ENCODE results near the gene FZD2. TPM values are rescaled to one million over a fixed set of nuclear protein-coding genes. Genes with fewer than 3 reads are reported as not detected.
"Not testable (repeated sequence)": the region's sequence is repeated elsewhere in the genome, so short reads cannot be mapped to it uniquely, and the experiment has no call there.

Gene FZD2
- 0.19 TPM for polyA plus RNA-seq (2012; ENCODE audit: missing spikeins)

- FAIRE-seq (peak; percentile 94), DNase-seq (ENCODE audit: insufficient read length) (peak; percentile 77)
- TF ChIP-seq POLR2A (IDR thresholded peaks at IDR 0.05; ENCODE audit: low read depth, low read length), result no peak
- no peak for TF ChIP-seq TAF1 (IDR thresholded peaks at IDR 0.05; ENCODE audit: borderline replicate concordance, low read depth, low read length)
- no peak for TF ChIP-seq POLR2AphosphoS5 (IDR thresholded peaks at IDR 0.05; ENCODE audit: low read depth, low read length)
Measured at GRCh38 chr17:44556832-44557606, at the start of gene FZD2. FZD2 (plus strand) TSS chr17:44557484; CDS start chr17:44557689, 205 bp downstream.

- not testable (repeated sequence) for FAIRE-seq; DNase-seq (ENCODE audit: insufficient read length)
Measured at GRCh38 chr17:44511241-44512134, 45.8 kb upstream of the FZD2 start.

- DNase-seq (ENCODE audit: insufficient read length) (no peak), FAIRE-seq (no peak)
- TF ChIP-seq POLR2AphosphoS5 (IDR thresholded peaks at IDR 0.05; ENCODE audit: low read depth, low read length), result no peak
- no peak for TF ChIP-seq TAF1 (IDR thresholded peaks at IDR 0.05; ENCODE audit: borderline replicate concordance, low read depth, low read length)
- TF ChIP-seq POLR2A (IDR thresholded peaks at IDR 0.05; ENCODE audit: low read depth, low read length), result no peak
Measured at GRCh38 chr17:44518032-44518431, 39.3 kb upstream of the FZD2 start.

GRCh38 chr17:44522883-44523671, 34.2 kb upstream of the FZD2 start:
- no peak for TF ChIP-seq POLR2A (IDR thresholded peaks at IDR 0.05; ENCODE audit: low read depth, low read length)
- no peak for TF ChIP-seq TAF1 (IDR thresholded peaks at IDR 0.05; ENCODE audit: borderline replicate concordance, low read depth, low read length)
- TF ChIP-seq POLR2AphosphoS5 (IDR thresholded peaks at IDR 0.05; ENCODE audit: low read depth, low read length), result no peak
- DNase-seq (ENCODE audit: insufficient read length) (peak; percentile 63), FAIRE-seq (peak; percentile 68)

DNA sequence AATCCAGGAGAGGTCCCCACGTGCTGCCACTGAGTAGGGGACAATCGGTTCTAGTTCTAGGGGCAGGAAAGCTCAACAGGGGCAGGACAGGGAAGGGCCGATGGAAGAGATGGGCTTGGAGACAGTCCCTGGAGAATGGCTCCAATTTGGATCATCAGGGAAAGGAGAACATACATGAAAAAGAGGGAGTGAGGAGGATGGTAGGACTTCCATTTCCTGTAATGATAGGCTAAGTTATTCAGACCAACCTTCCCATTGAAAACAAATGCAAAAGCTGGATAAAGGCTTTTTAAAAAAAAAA, 33.7 kb upstream of the FZD2 start:
- TF ChIP-seq POLR2A (IDR thresholded peaks at IDR 0.05; ENCODE audit: low read depth, low read length) (no peak), TAF1 (IDR thresholded peaks at IDR 0.05; ENCODE audit: borderline replicate concordance, low read depth, low read length) (no peak), POLR2AphosphoS5 (IDR thresholded peaks at IDR 0.05; ENCODE audit: low read depth, low read length) (no peak)
- FAIRE-seq (no peak), DNase-seq (ENCODE audit: insufficient read length) (no peak)

DNA sequence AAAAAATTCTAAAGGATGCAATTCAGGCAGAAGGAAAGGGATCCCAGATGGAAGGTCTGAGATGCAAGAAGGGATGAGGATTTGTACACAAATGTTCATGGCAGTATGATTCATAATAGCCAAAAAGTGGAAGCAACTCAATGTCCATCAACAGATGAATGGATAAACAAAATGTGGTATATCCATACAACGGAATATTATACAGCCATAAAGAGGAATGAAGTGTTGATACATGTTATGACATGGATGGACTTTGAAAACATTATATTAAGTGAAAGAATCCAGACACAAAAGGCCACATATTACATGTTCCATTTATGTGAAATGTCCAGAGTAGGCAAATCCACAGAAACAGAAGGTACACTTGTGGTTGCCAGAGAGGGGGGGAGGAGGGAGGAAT, 30.2 kb upstream of the FZD2 start:
- FAIRE-seq (no peak), DNase-seq (ENCODE audit: insufficient read length) (no peak)
- TF ChIP-seq POLR2A (IDR thresholded peaks at IDR 0.05; ENCODE audit: low read depth, low read length) (no peak), TAF1 (IDR thresholded peaks at IDR 0.05; ENCODE audit: borderline replicate concordance, low read depth, low read length) (no peak), POLR2AphosphoS5 (IDR thresholded peaks at IDR 0.05; ENCODE audit: low read depth, low read length) (no peak)

GRCh38 chr17:44527954-44528353, 29.3 kb upstream of the FZD2 start:
- TF ChIP-seq POLR2AphosphoS5 (IDR thresholded peaks at IDR 0.05; ENCODE audit: low read depth, low read length) (no peak), POLR2A (IDR thresholded peaks at IDR 0.05; ENCODE audit: low read depth, low read length) (no peak), TAF1 (IDR thresholded peaks at IDR 0.05; ENCODE audit: borderline replicate concordance, low read depth, low read length) (no peak)
- no peak for DNase-seq (ENCODE audit: insufficient read length)
- FAIRE-seq, result no peak

DNA sequence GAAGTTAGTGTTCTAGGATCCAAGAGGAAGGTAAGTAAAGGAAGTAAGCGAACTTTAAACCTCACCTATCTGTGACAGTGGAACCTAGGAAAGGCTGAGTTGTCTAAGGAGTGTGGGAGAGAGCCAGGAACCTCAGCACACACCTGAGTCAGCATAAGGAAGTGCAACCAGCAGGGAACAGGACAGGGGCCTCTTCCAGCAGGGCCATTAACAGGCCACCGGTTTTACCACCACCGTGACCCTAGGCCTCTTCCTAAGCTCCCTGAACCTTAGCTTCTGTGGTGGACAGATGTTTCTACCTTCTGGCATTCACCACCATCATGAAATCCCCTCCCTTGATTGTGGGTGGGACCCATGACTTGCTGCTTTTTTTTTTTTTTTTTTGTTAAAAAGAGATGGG, 27.4 kb upstream of the FZD2 start:
- FAIRE-seq (no peak), DNase-seq (ENCODE audit: insufficient read length) (no peak)
- TF ChIP-seq POLR2AphosphoS5 (IDR thresholded peaks at IDR 0.05; ENCODE audit: low read depth, low read length), result no peak

DNA sequence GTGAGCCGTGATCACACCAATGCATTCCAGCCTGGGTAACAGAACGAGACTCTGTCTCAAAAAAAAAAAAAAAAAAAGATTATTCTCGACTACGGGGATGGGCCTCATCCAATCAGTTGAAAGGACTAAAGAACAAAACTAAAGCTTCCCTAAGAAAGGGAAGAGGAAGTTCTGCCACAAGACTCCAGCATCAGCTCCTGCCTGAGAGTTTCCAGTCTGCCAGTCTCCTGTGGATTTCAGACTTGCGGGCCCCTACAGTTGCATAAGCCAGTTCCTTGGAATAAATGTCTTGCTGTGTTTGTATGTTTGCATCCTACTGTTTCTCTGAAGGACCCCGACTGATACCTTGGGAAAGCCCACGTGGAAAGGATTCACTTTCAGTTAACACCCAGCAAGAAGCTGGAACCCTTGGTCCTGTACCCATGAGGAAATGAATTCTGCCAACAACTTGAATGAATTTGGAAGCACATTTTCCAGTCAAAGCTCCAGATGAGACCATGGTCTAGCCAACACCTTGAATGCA, 26.3 kb upstream of the FZD2 start:
- TF ChIP-seq POLR2AphosphoS5 (IDR thresholded peaks at IDR 0.05; ENCODE audit: low read depth, low read length), result no peak
- TF ChIP-seq TAF1 (IDR thresholded peaks at IDR 0.05; ENCODE audit: borderline replicate concordance, low read depth, low read length), result no peak
- TF ChIP-seq POLR2A (IDR thresholded peaks at IDR 0.05; ENCODE audit: low read depth, low read length), result no peak
- DNase-seq (ENCODE audit: insufficient read length), result no peak
- FAIRE-seq, result no peak

GRCh38 chr17:44533533-44534246, 23.6 kb upstream of the FZD2 start:
- peak; percentile 93 for FAIRE-seq
- peak; percentile 89 for DNase-seq (ENCODE audit: insufficient read length)
- no peak for TF ChIP-seq POLR2A (IDR thresholded peaks at IDR 0.05; ENCODE audit: low read depth, low read length)
- TF ChIP-seq TAF1 (IDR thresholded peaks at IDR 0.05; ENCODE audit: borderline replicate concordance, low read depth, low read length), result no peak
- TF ChIP-seq POLR2AphosphoS5 (IDR thresholded peaks at IDR 0.05; ENCODE audit: low read depth, low read length), result no peak
